Measurements from ENCODE around the gene TTC39B.
A peak's percentile ranks its signal among the peaks of the same experiment; 100 is the strongest.

Gene TTC39B

GRCh38 chr9:15153961-15154360 is 153.1 kb downstream of the TTC39B start:
- POLR2A ChIA-PET = no interaction called here
- CTCF ChIA-PET = interaction anchor here (0.8 to 1.0 kb wide), 3 partner anchors 11 to 15 kb away, joined by 3 to 4 read pairs (median 3); no protein-coding TSS in a partner anchor
- no peak overlapping the region for H3K4me3 ChIP-seq (ENCODE audit: low read depth, low read length)
- TF ChIP-seq, protein P1, sequence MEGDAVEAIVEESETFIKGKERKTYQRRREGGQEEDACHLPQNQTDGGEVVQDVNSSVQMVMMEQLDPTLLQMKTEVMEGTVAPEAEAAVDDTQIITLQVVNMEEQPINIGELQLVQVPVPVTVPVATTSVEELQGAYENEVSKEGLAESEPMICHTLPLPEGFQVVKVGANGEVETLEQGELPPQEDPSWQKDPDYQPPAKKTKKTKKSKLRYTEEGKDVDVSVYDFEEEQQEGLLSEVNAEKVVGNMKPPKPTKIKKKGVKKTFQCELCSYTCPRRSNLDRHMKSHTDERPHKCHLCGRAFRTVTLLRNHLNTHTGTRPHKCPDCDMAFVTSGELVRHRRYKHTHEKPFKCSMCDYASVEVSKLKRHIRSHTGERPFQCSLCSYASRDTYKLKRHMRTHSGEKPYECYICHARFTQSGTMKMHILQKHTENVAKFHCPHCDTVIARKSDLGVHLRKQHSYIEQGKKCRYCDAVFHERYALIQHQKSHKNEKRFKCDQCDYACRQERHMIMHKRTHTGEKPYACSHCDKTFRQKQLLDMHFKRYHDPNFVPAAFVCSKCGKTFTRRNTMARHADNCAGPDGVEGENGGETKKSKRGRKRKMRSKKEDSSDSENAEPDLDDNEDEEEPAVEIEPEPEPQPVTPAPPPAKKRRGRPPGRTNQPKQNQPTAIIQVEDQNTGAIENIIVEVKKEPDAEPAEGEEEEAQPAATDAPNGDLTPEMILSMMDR (IDR thresholded peaks at IDR 0.05; ENCODE audit: insufficient read depth, low read length, missing control alignments) = no peak
- no peak for DNase-seq (ENCODE audit: low read depth, low spot score)

GRCh38 chr9:15150939-15151338 is 156.1 kb downstream of the TTC39B start:
- CTCF ChIA-PET = no interaction called here
- no peak for DNase-seq (ENCODE audit: low read depth, low spot score)

GRCh38 chr9:15149450-15149849 is 157.6 kb downstream of the TTC39B start:
- TF ChIP-seq, protein P1 (IDR thresholded peaks at IDR 0.05; ENCODE audit: insufficient read depth, low read length, missing control alignments) = no peak
- POLR2A ChIA-PET = no interaction called here
- CTCF ChIA-PET = interaction anchor here (1.4 to 2.7 kb wide), 2 partner anchors 14 to 44 kb away, joined by 4 to 14 read pairs; no protein-coding TSS in a partner anchor
- no peak overlapping the region for H3K4me3 ChIP-seq (ENCODE audit: low read depth, low read length)
- DNase-seq (ENCODE audit: low read depth, low spot score) = no peak

More at GRCh38 chr9:15150939-15151338, 156.1 kb downstream of the TTC39B start:
- POLR2A ChIA-PET = no interaction called here
- TF ChIP-seq, protein P1 (IDR thresholded peaks at IDR 0.05; ENCODE audit: insufficient read depth, low read length, missing control alignments) = no peak
- H3K4me3 ChIP-seq (ENCODE audit: low read depth, low read length) = no peak overlapping the region

- DNase-seq (ENCODE audit: low read depth, low spot score) = no peak
- TF ChIP-seq, protein P1 (IDR thresholded peaks at IDR 0.05; ENCODE audit: insufficient read depth, low read length, missing control alignments) = no peak
- CTCF ChIA-PET = interaction anchor here (0.8 kb wide), 1 partner anchor 11 kb away, joined by 3 read pairs; no protein-coding TSS in a partner anchor
- POLR2A ChIA-PET = no interaction called here
- no peak overlapping the region for H3K4me3 ChIP-seq (ENCODE audit: low read depth, low read length)
Measured at GRCh38 chr9:15146268-15146700, 160.7 kb downstream of the TTC39B start.

- no peak for DNase-seq (ENCODE audit: low read depth, low spot score)
- TF ChIP-seq, protein P1 (IDR thresholded peaks at IDR 0.05; ENCODE audit: insufficient read depth, low read length, missing control alignments) = no peak
- CTCF ChIA-PET = interaction anchor here (1.4 kb wide), 1 partner anchor 9 kb away, joined by 8 read pairs; no protein-coding TSS in a partner anchor
- POLR2A ChIA-PET = no interaction called here
- no peak overlapping the region for H3K4me3 ChIP-seq (ENCODE audit: low read depth, low read length)
Measured at GRCh38 chr9:15144622-15145061, 162.4 kb downstream of the TTC39B start.

GRCh38 chr9:15142878-15143534 is 164.0 kb downstream of the TTC39B start:
- DNase-seq (ENCODE audit: low read depth, low spot score) = no peak
- CTCF ChIA-PET = interaction anchor here (0.8 to 1.5 kb wide), 6 partner anchors 8 to 38 kb away, joined by 3 to 8 read pairs (median 4); no protein-coding TSS in a partner anchor
- H3K4me3 ChIP-seq (ENCODE audit: low read depth, low read length) = no peak overlapping the region
- TF ChIP-seq, protein P1 (IDR thresholded peaks at IDR 0.05; ENCODE audit: insufficient read depth, low read length, missing control alignments) = peak; percentile 70
- POLR2A ChIA-PET = no interaction called here
